ENCODE measurements around the gene NPY. TPM values are rescaled to one million over a fixed set of nuclear protein-coding genes. Genes with fewer than 3 reads are reported as not detected.
A peak's percentile ranks its signal among the peaks of the same experiment; 100 is the strongest.

The NPY gene
- polyA plus RNA-seq (2013, experiment 1 of 2) = 1,122 TPM
- 1,130 TPM for polyA plus RNA-seq (2013, experiment 2 of 2)

- WGBS = under 1% methylated on average over 57 of the region's 73 CpGs
Measured at GRCh38 chr7:24283897-24284698, at the start of gene NPY. Gene NPY, plus strand, starts transcription at chr7:24284190. Its CDS starts 1,051 bp downstream, at chr7:24285241.

GRCh38 chr7:24239260-24239659 lies 44.7 kb upstream of the NPY start:
- Histone ChIP-seq H2BK5ac (ENCODE audit: low read depth, low read length, poor library complexity, severe bottlenecking) (no peak overlapping the region), H3K4me1 (ENCODE audit: control insufficient read depth, insufficient read depth, low read depth, low read length) (no peaks in the 10 kb centered on the region), H3K79me1 (replicated peaks; ENCODE audit: low read length, poor library complexity, severe bottlenecking) (no peaks in the 10 kb centered on the region), H3K18ac (ENCODE audit: low read depth in 1 of 2, low read length in 2 of 2) (no peak overlapping the region), H4K91ac (ENCODE audit: low read length) (no peak overlapping the region), H2BK12ac (ENCODE audit: low read length in 2 of 2) (no peak overlapping the region), H2AK5ac (ENCODE audit: low read length, severe bottlenecking) (no peak overlapping the region), H2AFZ (ENCODE audit: low read depth, low read length) (no peak overlapping the region), H3K23ac (ENCODE audit: low read length in 2 of 2) (no peak overlapping the region), H3K27me3 (ENCODE audit: control insufficient read depth in 1 of 2, insufficient read depth in 1 of 2, low read length in 2 of 2) (no peaks in the 10 kb centered on the region), H3K9ac (ENCODE audit: low read length) (no peak overlapping the region), H4K8ac (ENCODE audit: low read length) (no peak overlapping the region), H3K36me3 (ENCODE audit: control insufficient read depth in 1 of 2, insufficient read depth in 2 of 2, low read depth in 1 of 2, low read length in 2 of 2) (no peaks in the 10 kb centered on the region), H2BK120ac (ENCODE audit: low read depth, low read length) (no peak overlapping the region), H2BK15ac (ENCODE audit: low read depth, poor library complexity, severe bottlenecking) (no peak overlapping the region), H3K9me3 (ENCODE audit: control insufficient read depth, low read length) (no peaks in the 10 kb centered on the region), H3K4me3 (ENCODE audit: insufficient read depth in 1 of 2, low read depth in 1 of 2, low read length in 2 of 2) (no peak overlapping the region), H3K14ac (ENCODE audit: low read length in 2 of 2) (no peak overlapping the region), H3K4ac (ENCODE audit: low read depth in 1 of 2, low read length in 2 of 2) (no peak overlapping the region), H3K4me2 (ENCODE audit: low read length, poor library complexity, severe bottlenecking) (no peak overlapping the region), H3K27ac (ENCODE audit: low read length, poor library complexity, severe bottlenecking) (no peak overlapping the region)
- no peak for DNase-seq

More at GRCh38 chr7:24283897-24284698, at the start of gene NPY:
- peak within 1 kb of the TSS; percentile 48 to 84 for H3K18ac ChIP-seq (ENCODE audit: low read depth in 1 of 2, low read length in 2 of 2)
- H3K14ac ChIP-seq (ENCODE audit: low read length in 2 of 2) = no peak within 1 kb of the TSS
- H3K27ac ChIP-seq (ENCODE audit: low read length, poor library complexity, severe bottlenecking) = no peak within 1 kb of the TSS
- H2BK120ac ChIP-seq (ENCODE audit: low read depth, low read length) = peak within 1 kb of the TSS; percentile 15
- no peak within 1 kb of the TSS for H3K9ac ChIP-seq (ENCODE audit: low read length)
- no peak within 1 kb of the TSS for H3K4ac ChIP-seq (ENCODE audit: low read depth in 1 of 2, low read length in 2 of 2)
- peak within 1 kb of the TSS; percentile 55 for H2AFZ ChIP-seq (ENCODE audit: low read depth, low read length)
- no peaks in the 10 kb centered on the region for H3K36me3 ChIP-seq (ENCODE audit: control insufficient read depth in 1 of 2, insufficient read depth in 2 of 2, low read depth in 1 of 2, low read length in 2 of 2)
- peaks cover 59 to 73% of the 10 kb centered on the region in 2 experiments for H3K27me3 ChIP-seq (ENCODE audit: control insufficient read depth in 1 of 2, insufficient read depth in 1 of 2, low read length in 2 of 2)
- H3K79me1 ChIP-seq (replicated peaks; ENCODE audit: low read length, poor library complexity, severe bottlenecking) = no peaks in the 10 kb centered on the region
- H3K4me2 ChIP-seq (ENCODE audit: low read length, poor library complexity, severe bottlenecking) = peak within 1 kb of the TSS; percentile 39
- H3K4me3 ChIP-seq (ENCODE audit: insufficient read depth in 1 of 2, low read depth in 1 of 2, low read length in 2 of 2) = no peak within 1 kb of the TSS
- peak within 1 kb of the TSS; percentile 39 for H2BK15ac ChIP-seq (ENCODE audit: low read depth, poor library complexity, severe bottlenecking)
- peak within 1 kb of the TSS; percentile 43 for H4K91ac ChIP-seq (ENCODE audit: low read length)
- H2BK12ac ChIP-seq (ENCODE audit: low read length in 2 of 2) = peak within 1 kb of the TSS in 1 of 2 experiments; percentile 71
- no peaks in the 10 kb centered on the region for H3K9me3 ChIP-seq (ENCODE audit: control insufficient read depth, low read length)
- no peak within 1 kb of the TSS for H2AK5ac ChIP-seq (ENCODE audit: low read length, severe bottlenecking)
- H3K23ac ChIP-seq (ENCODE audit: low read length in 2 of 2) = peak within 1 kb of the TSS in 1 of 2 experiments; percentile 98
- peak; percentile 64 for DNase-seq
- H4K8ac ChIP-seq (ENCODE audit: low read length) = peak within 1 kb of the TSS; percentile 69
- no peak within 1 kb of the TSS for H2BK5ac ChIP-seq (ENCODE audit: low read depth, low read length, poor library complexity, severe bottlenecking)
- H3K4me1 ChIP-seq (ENCODE audit: control insufficient read depth, insufficient read depth, low read depth, low read length) = peaks cover 19% of the 10 kb centered on the region

- Histone ChIP-seq H3K36me3 (ENCODE audit: control insufficient read depth in 1 of 2, insufficient read depth in 2 of 2, low read depth in 1 of 2, low read length in 2 of 2) (no peaks in the 10 kb centered on the region), H2AFZ (ENCODE audit: low read depth, low read length) (no peak overlapping the region), H3K4ac (ENCODE audit: low read depth in 1 of 2, low read length in 2 of 2) (no peak overlapping the region), H3K4me1 (ENCODE audit: control insufficient read depth, insufficient read depth, low read depth, low read length) (no peaks in the 10 kb centered on the region), H3K14ac (ENCODE audit: low read length in 2 of 2) (no peak overlapping the region), H3K9me3 (ENCODE audit: control insufficient read depth, low read length) (no peaks in the 10 kb centered on the region), H3K4me2 (ENCODE audit: low read length, poor library complexity, severe bottlenecking) (no peak overlapping the region), H3K27ac (ENCODE audit: low read length, poor library complexity, severe bottlenecking) (no peak overlapping the region), H3K79me1 (replicated peaks; ENCODE audit: low read length, poor library complexity, severe bottlenecking) (no peaks in the 10 kb centered on the region), H2BK12ac (ENCODE audit: low read length in 2 of 2) (no peak overlapping the region), H3K23ac (ENCODE audit: low read length in 2 of 2) (no peak overlapping the region), H4K91ac (ENCODE audit: low read length) (no peak overlapping the region), H4K8ac (ENCODE audit: low read length) (no peak overlapping the region), H3K18ac (ENCODE audit: low read depth in 1 of 2, low read length in 2 of 2) (no peak overlapping the region), H2BK120ac (ENCODE audit: low read depth, low read length) (no peak overlapping the region), H3K4me3 (ENCODE audit: insufficient read depth in 1 of 2, low read depth in 1 of 2, low read length in 2 of 2) (no peak overlapping the region), H2BK5ac (ENCODE audit: low read depth, low read length, poor library complexity, severe bottlenecking) (no peak overlapping the region), H3K9ac (ENCODE audit: low read length) (no peak overlapping the region), H2BK15ac (ENCODE audit: low read depth, poor library complexity, severe bottlenecking) (no peak overlapping the region), H2AK5ac (ENCODE audit: low read length, severe bottlenecking) (no peak overlapping the region), H3K27me3 (ENCODE audit: control insufficient read depth in 1 of 2, insufficient read depth in 1 of 2, low read length in 2 of 2) (no peaks in the 10 kb centered on the region)
- DNase-seq = no peak
- 88% methylated on average over 4 of the region's 5 CpGs for WGBS
Measured at GRCh38 chr7:24241206-24241605, 42.8 kb upstream of the NPY start.

- no peak overlapping the region for H2AK5ac ChIP-seq (ENCODE audit: low read length, severe bottlenecking)
- H3K9me3 ChIP-seq (ENCODE audit: control insufficient read depth, low read length) = peaks cover 4% of the 10 kb centered on the region
- H3K36me3 ChIP-seq (ENCODE audit: control insufficient read depth in 1 of 2, insufficient read depth in 2 of 2, low read depth in 1 of 2, low read length in 2 of 2) = no peaks in the 10 kb centered on the region
- H3K4me3 ChIP-seq (ENCODE audit: insufficient read depth in 1 of 2, low read depth in 1 of 2, low read length in 2 of 2) = no peak overlapping the region
- no peak overlapping the region for H2AFZ ChIP-seq (ENCODE audit: low read depth, low read length)
- H3K14ac ChIP-seq (ENCODE audit: low read length in 2 of 2) = no peak overlapping the region
- no peak overlapping the region for H3K27ac ChIP-seq (ENCODE audit: low read length, poor library complexity, severe bottlenecking)
- H3K23ac ChIP-seq (ENCODE audit: low read length in 2 of 2) = no peak overlapping the region
- DNase-seq = no peak
- H3K4ac ChIP-seq (ENCODE audit: low read depth in 1 of 2, low read length in 2 of 2) = no peak overlapping the region
- WGBS = 94% methylated on average over 2 of the region's 2 CpGs
- no peaks in the 10 kb centered on the region for H3K4me1 ChIP-seq (ENCODE audit: control insufficient read depth, insufficient read depth, low read depth, low read length)
- H3K79me1 ChIP-seq (replicated peaks; ENCODE audit: low read length, poor library complexity, severe bottlenecking) = no peaks in the 10 kb centered on the region
- H2BK15ac ChIP-seq (ENCODE audit: low read depth, poor library complexity, severe bottlenecking) = no peak overlapping the region
- no peak overlapping the region for H3K18ac ChIP-seq (ENCODE audit: low read depth in 1 of 2, low read length in 2 of 2)
- H2BK12ac ChIP-seq (ENCODE audit: low read length in 2 of 2) = no peak overlapping the region
- H4K8ac ChIP-seq (ENCODE audit: low read length) = no peak overlapping the region
- no peak overlapping the region for H4K91ac ChIP-seq (ENCODE audit: low read length)
- H3K9ac ChIP-seq (ENCODE audit: low read length) = no peak overlapping the region
- no peak overlapping the region for H3K4me2 ChIP-seq (ENCODE audit: low read length, poor library complexity, severe bottlenecking)
- H3K27me3 ChIP-seq (ENCODE audit: control insufficient read depth in 1 of 2, insufficient read depth in 1 of 2, low read length in 2 of 2) = no peaks in the 10 kb centered on the region
- H2BK5ac ChIP-seq (ENCODE audit: low read depth, low read length, poor library complexity, severe bottlenecking) = no peak overlapping the region
- H2BK120ac ChIP-seq (ENCODE audit: low read depth, low read length) = no peak overlapping the region
Measured at GRCh38 chr7:24244554-24244953, 39.4 kb upstream of the NPY start.

Data from mesenchymal stem cell (in vitro differentiated cells and primary cell).